HEK293 (cell line): Measurements from ENCODE around the gene ANKRD13D.

Experiments
- CTCF ChIA-PET: fragments of 350-600 bp; formaldehyde crosslinking; extraction: SDS; loops from one replicate; lab custom pipeline; 2021; ENCODE audit warnings: antibody characterized with exemption; lab: Yijun Ruan, JAX
- POLR2A ChIA-PET: fragments of 300-600 bp; formaldehyde crosslinking; extraction: SDS; loops from one replicate; lab custom pipeline; 2020; ENCODE audit warnings: antibody characterized with exemption, inconsistent platforms; lab: Yijun Ruan, JAX
- H3K27ac ChIP-seq: fragments of 200-500 bp; sonication (Bioruptor generic); 2 replicates; pipeline ENCODE4 v1.5.1; 2014; ENCODE audit warnings: low read depth, low read length, control low read depth, inconsistent platforms; ENCODE audit errors: extremely low read depth
- H3K36me3 ChIP-seq, 2 experiments: fragments of 200-500 bp in 1 of 2; sonication (Bioruptor generic) in 1 of 2; 1 replicate in 1 of 2; 2 replicates in 1 of 2; pipeline ENCODE4 v1.5.1; 2014 to 2017; ENCODE audit warnings: inconsistent platforms in 2 of 2, low read length in 2 of 2; ENCODE audit not compliant: control insufficient read depth in 2 of 2, insufficient read depth in 1 of 2
- H3K4me1 ChIP-seq: fragments of 200-500 bp; sonication (Bioruptor generic); 2 replicates; pipeline ENCODE4 v1.5.1; 2014; ENCODE audit warnings: mild to moderate bottlenecking, low read length, inconsistent platforms; ENCODE audit not compliant: control insufficient read depth, insufficient read depth
- H3K4me3 ChIP-seq: 2 replicates; pipeline ENCODE4 v1.5.1; 2011; ENCODE audit warnings: low read depth, mild to moderate bottlenecking, control low read depth, low read length, moderate library complexity
- H3K9me3 ChIP-seq: fragments of 200-500 bp; sonication (Bioruptor generic); 2 replicates; pipeline ENCODE4 v1.5.1; 2014; ENCODE audit warnings: low read depth, low read length, inconsistent platforms; ENCODE audit not compliant: control insufficient read depth, insufficient read depth
- KLF17 ChIP-seq: fragments of 450-650 bp; formaldehyde crosslinking; IDR thresholded peaks from 2 replicates; pipeline ENCODE4 v1.5.1; 2016; ENCODE audit warnings: missing biosample characterization, missing genetic modification characterization
- KLF8 ChIP-seq: fragments of 450-650 bp; formaldehyde crosslinking; IDR thresholded peaks from 2 replicates; pipeline ENCODE4 v1.5.1; 2016; ENCODE audit warnings: missing biosample characterization, missing genetic modification characterization
- PRDM2 ChIP-seq: fragments of 450-650 bp; formaldehyde crosslinking; IDR thresholded peaks from 2 replicates; pipeline ENCODE4 v1.5.1; 2016; ENCODE audit warnings: missing biosample characterization, missing genetic modification characterization, borderline replicate concordance
- SCRT2 ChIP-seq: fragments of 450-650 bp; formaldehyde crosslinking; IDR thresholded peaks from 2 replicates; pipeline ENCODE4 v1.5.1; 2016; ENCODE audit warnings: missing biosample characterization, missing genetic modification characterization
- ZBTB49 ChIP-seq: fragments of 450-650 bp; formaldehyde crosslinking; IDR thresholded peaks from 2 replicates; pipeline ENCODE4 v1.5.1; 2016; ENCODE audit warnings: missing biosample characterization, missing genetic modification characterization, low read depth
- ZFHX2 ChIP-seq: fragments of 450-650 bp; formaldehyde crosslinking; conservative IDR thresholded peaks from 2 replicates; pipeline ENCODE4 v1.5.1; 2016; ENCODE audit warnings: missing biosample characterization, missing genetic modification characterization
- ZNF175 ChIP-seq: fragments of 450-650 bp; formaldehyde crosslinking; IDR thresholded peaks from 2 replicates; pipeline ENCODE4 v1.5.1; 2016; ENCODE audit warnings: missing biosample characterization, missing genetic modification characterization
- ZNF248 ChIP-seq: fragments of 450-650 bp; formaldehyde crosslinking; IDR thresholded peaks from 2 replicates; pipeline ENCODE4 v1.5.1; 2017; ENCODE audit warnings: missing biosample characterization, missing genetic modification characterization
- ZNF292 ChIP-seq: fragments of 450-650 bp; formaldehyde crosslinking; IDR thresholded peaks from 2 replicates; pipeline ENCODE4 v1.5.1; 2016; ENCODE audit warnings: low read depth, missing biosample characterization, missing genetic modification characterization, borderline replicate concordance
- ZNF354C ChIP-seq: fragments of 450-650 bp; formaldehyde crosslinking; IDR thresholded peaks from 2 replicates; pipeline ENCODE4 v1.5.1; 2016; ENCODE audit warnings: missing biosample characterization, missing genetic modification characterization, low read depth, borderline replicate concordance
- ZNF433 ChIP-seq: fragments of 450-650 bp; formaldehyde crosslinking; IDR thresholded peaks from 2 replicates; pipeline ENCODE4 v1.5.1; 2016; ENCODE audit warnings: missing biosample characterization, missing genetic modification characterization, low read depth
- ZNF514 ChIP-seq: fragments of 450-650 bp; formaldehyde crosslinking; IDR thresholded peaks from 2 replicates; pipeline ENCODE4 v1.5.1; 2016; ENCODE audit warnings: missing biosample characterization, missing genetic modification characterization
- ZNF560 ChIP-seq: fragments of 450-650 bp; formaldehyde crosslinking; IDR thresholded peaks from 2 replicates; pipeline ENCODE4 v1.5.1; 2017; ENCODE audit warnings: missing biosample characterization, missing genetic modification characterization, borderline replicate concordance
- ZNF610 ChIP-seq: fragments of 450-650 bp; formaldehyde crosslinking; IDR thresholded peaks from 2 replicates; pipeline ENCODE4 v1.5.1; 2016; ENCODE audit warnings: missing biosample characterization, missing genetic modification characterization, borderline replicate concordance
- ZNF621 ChIP-seq: fragments of 450-650 bp; formaldehyde crosslinking; IDR thresholded peaks from 2 replicates; pipeline ENCODE4 v1.5.1; 2017; ENCODE audit warnings: missing biosample characterization, missing genetic modification characterization
- ZNF623 ChIP-seq: fragments of 450-650 bp; formaldehyde crosslinking; IDR thresholded peaks from 2 replicates; pipeline ENCODE4 v1.5.1; 2016; ENCODE audit warnings: missing biosample characterization, missing genetic modification characterization
- ZNF645 ChIP-seq: fragments of 450-650 bp; formaldehyde crosslinking; IDR thresholded peaks from 2 replicates; pipeline ENCODE4; 2016; ENCODE audit warnings: missing biosample characterization, missing genetic modification characterization

ANKRD13D gene

DNA sequence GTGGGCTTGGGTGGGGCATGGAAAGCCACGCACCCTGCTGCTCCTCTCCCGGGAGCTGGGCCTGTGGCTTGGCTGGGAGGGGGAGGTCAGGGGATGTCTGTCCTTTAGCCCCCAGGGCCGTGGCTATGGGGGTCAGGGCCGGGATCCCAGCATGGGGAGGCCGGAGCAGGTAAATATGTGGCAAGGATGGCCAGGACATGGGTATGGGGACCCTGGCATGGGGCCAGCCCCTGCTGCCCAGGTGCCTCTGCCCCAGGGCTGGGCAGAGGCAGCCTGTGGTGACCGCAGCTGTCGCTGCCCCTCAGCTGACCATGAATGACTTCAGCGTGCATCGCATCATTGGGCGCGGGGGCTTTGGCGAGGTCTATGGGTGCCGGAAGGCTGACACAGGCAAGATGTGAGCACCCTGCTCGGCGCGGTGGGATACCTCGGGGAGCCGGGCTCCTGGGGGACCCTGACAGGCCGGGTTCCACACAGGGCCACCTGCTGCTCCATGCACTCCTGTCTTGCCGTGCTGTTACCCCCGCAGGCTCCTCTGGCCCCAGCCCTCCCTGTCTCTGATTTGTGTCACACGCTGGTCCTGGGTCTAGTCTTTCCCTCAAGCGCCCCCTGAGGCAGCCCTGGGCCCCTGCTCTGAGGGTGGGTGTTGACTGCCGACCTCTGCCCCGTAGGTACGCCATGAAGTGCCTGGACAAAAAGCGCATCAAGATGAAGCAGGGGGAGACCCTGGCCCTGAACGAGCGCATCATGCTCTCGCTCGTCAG, 8.1 kb upstream of the ANKRD13D start:
- ChIA-PET POLR2A (no interaction called here), CTCF (no interaction called here)
- Histone ChIP-seq H3K27ac (no peak overlapping the region), H3K4me3 (no peak overlapping the region), H3K4me1 (peaks cover 4% of the 10 kb centered on the region), H3K9me3 (no peaks in the 10 kb centered on the region), H3K36me3 (peaks cover 0 to 80% of the 10 kb centered on the region in 2 experiments; a peak in 2 of 3 replicates)
- TF ChIP-seq ZNF433 = no peak
- TF ChIP-seq ZNF560 (tag by site-specific recombination) = no peak
- no peak for TF ChIP-seq ZNF645 (tag by site-specific recombination)
- TF ChIP-seq ZNF610 (tag by site-specific recombination) = no peak
- TF ChIP-seq SCRT2 (tag by site-specific recombination) = no peak
- TF ChIP-seq KLF8 = no peak
- no peak for TF ChIP-seq ZBTB49
- no peak for TF ChIP-seq ZNF354C (tag by site-specific recombination)

GRCh38 chr11:67281552-67282150, 7.5 kb upstream of the ANKRD13D start:
- CTCF ChIA-PET = no interaction called here
- POLR2A ChIA-PET = no interaction called here
- TF ChIP-seq ZNF248 (tag by site-specific recombination) = no peak
- Histone ChIP-seq H3K9me3 (no peaks in the 10 kb centered on the region), H3K4me3 (no peak overlapping the region), H3K27ac (no peak overlapping the region), H3K36me3 (peaks cover 0 to 86% of the 10 kb centered on the region in 2 experiments; a peak in 2 of 3 replicates), H3K4me1 (peaks cover 4% of the 10 kb centered on the region)

GRCh38 chr11:67282155-67282875, 6.8 kb upstream of the ANKRD13D start:
- H3K36me3 ChIP-seq = peaks cover 0 to 93% of the 10 kb centered on the region in 2 experiments; a peak in 2 of 3 replicates
- H3K27ac ChIP-seq = no peak overlapping the region
- peaks cover under 1% of the 10 kb centered on the region for H3K4me1 ChIP-seq
- TF ChIP-seq PRDM2 (tag by site-specific recombination) = no peak
- TF ChIP-seq ZNF514 (tag by site-specific recombination) = no peak
- TF ChIP-seq ZNF292 (tag by site-specific recombination) = no peak
- TF ChIP-seq SCRT2 (tag by site-specific recombination) = no peak
- no peak for TF ChIP-seq ZNF175
- TF ChIP-seq ZFHX2 = no peak
- no peak for TF ChIP-seq ZNF623
- no peak for TF ChIP-seq ZNF621 (tag by site-specific recombination)
- no peak for TF ChIP-seq KLF17 (tag by site-specific recombination)
- ChIA-PET POLR2A (no interaction called here), CTCF (interaction anchor here (2.1 kb wide), 1 partner anchor 20 kb away, joined by 12 read pairs; no protein-coding TSS in a partner anchor)
- H3K4me3 ChIP-seq = no peak overlapping the region
- H3K9me3 ChIP-seq = no peaks in the 10 kb centered on the region
